Heart right ventricle (tissue), 16 donors: Measurements from ENCODE around the gene HHATL. TPM values are rescaled to one million over a fixed set of nuclear protein-coding genes. Genes with fewer than 3 reads are reported as not detected.

Experiments
- ATAC-seq, 8 donors: fragments of 200-7000 bp; cut with Tn5 transposase; one replicate each; pipeline ENCODE4 v1.9.1; 2020; ENCODE audit warnings: mild to moderate bottlenecking in 8 of 8, moderate library complexity in 8 of 8, moderate number of reproducible peaks in 1 of 8
- DNase-seq, 2 donors: peaks; one replicate each; pipeline ENCODE4 v3.0.0-alpha.2; 2020
- H3K27ac ChIP-seq, 10 donors: fragments of 200-600 bp; sonication (generic) in 2 of 10; one replicate each; pipeline versions ENCODE4 v1.5.0 to v1.8.0; 2020 to 2022; ENCODE audit warnings: mild to moderate bottlenecking in 3 of 10
- H3K27me3 ChIP-seq, 7 donors: fragments of 200-600 bp; one replicate each; pipeline ENCODE4 v1.8.0; 2021 to 2022; ENCODE audit warnings: mild to moderate bottlenecking in 2 of 7
- H3K36me3 ChIP-seq, 9 donors: fragments of 200-600 bp; sonication (generic) in 1 of 9; one replicate each; pipeline versions ENCODE4 v1.5.0 to v1.8.0; 2020 to 2022; ENCODE audit warnings: mild to moderate bottlenecking in 2 of 9
- H3K4me1 ChIP-seq, 9 donors: fragments of 200-600 bp; sonication (generic) in 1 of 9; one replicate each; pipeline versions ENCODE4 v1.5.0 to v1.8.0; 2020 to 2022; ENCODE audit warnings: mild to moderate bottlenecking in 4 of 9
- H3K4me3 ChIP-seq, 10 donors: fragments of 200-600 bp; sonication (generic) in 2 of 10; one replicate each; pipeline versions ENCODE4 v1.5.0 to v1.8.0; 2020 to 2022; ENCODE audit warnings: mild to moderate bottlenecking in 7 of 10, moderate library complexity in 2 of 10
- H3K9me3 ChIP-seq, 11 donors: fragments of 200-600 bp in 10 of 11; sonication (generic) in 2 of 11; one replicate each; pipeline versions ENCODE4 v1.5.0 to v1.8.0; 2013 to 2022; ENCODE audit warnings: mild to moderate bottlenecking in 2 of 11, control low read depth in 1 of 11, moderate library complexity in 1 of 11
- CTCF ChIP-seq, 9 donors: fragments of 200-600 bp; sonication (generic) in 2 of 9; IDR thresholded peaks; one replicate each; pipeline versions ENCODE4 v1.5.0 to v1.8.0; 2021 to 2022; ENCODE audit warnings: antibody characterized with exemption in 9 of 9, mild to moderate bottlenecking in 5 of 9, moderate library complexity in 1 of 9
- WGBS, 2 donors: extraction: QIAGEN DNeasy Blood & Tissue Kit; methylation state at CpG; one replicate each; pipeline ENCODE4 v1.1.7; 2013; ENCODE audit warnings: inconsistent platforms in 1 of 2; 5-methylcytosine and 5-hydroxymethylcytosine counted together
- intact Hi-C, 10 donors: fragments of 100-400 bp; cut with DNase I; formaldehyde crosslinking; loops; one replicate each; pipeline versions ENCODE4 v1.11.1 to v1.14.2; 2022
- polyA plus RNA-seq, 2 donors: library from polyadenylated mRNA; stranded (reverse); fragments of 200-250 nt; gene quantifications; one replicate each; pipeline ENCODE4 v1.2.3, GENCODE V29; 2013
- total RNA-seq, 10 donors: library from RNA; stranded (reverse); fragmentation: NEBNext Ultra II Directional in 3 of 10; extraction: Animal tissue kit (Norgen Biotek cat#: 25700) in 3 of 10; gene quantifications; one replicate each; pipeline versions ENCODE4 v1.2.1 to v1.2.4, GENCODE V29; 2021 to 2023
- donor health status: Arrhythmogenic right ventricular cardiomyopathy.
- donor health status: ischemic (EF 13 %, LVEDD 7.1; RV severe dilation, severe dysfunction).
- donor health status: healthy with polysubstance abuse.
- donor health status: DM: no; HTN: yes; CAD: no.
- donor health status: DM: no; HTN: no; CAD: no.
- donor health status: ischemic (EF 25% LVEDD 6.9; RV normal size, moderate dysfunction).
- donor health status: ischemic (EF 25% LVEDD 5.7; RV mildly dilated, moderate dysfunction).
- donor health status: healthy.
- donor health status: DM: yes; HTN: yes; CAD: no.
- donor health status: Ischemic cardiomyopathy.
- donor health status: ischemic (EF 35%, LVEDD 5.7; RV mildly dilated, moderate dysfunction).
- donor health status: nonischemic (EF 11% LVEDD 7.7; RV severe dilation, severe dysfunction).
- donor health status: DM: yes; HTN: yes; CAD: no.
- donor health status: PGD.
- donor health status: ischemic (EF 29% LVEDD 5.4; RV normal size, mild dysfunction).
- donor health status: nonischemic (EF 23%, LVEDD 6.1; RV moderate dilation, normal function).

The HHATL gene
- total and polyA plus RNA-seq, 12 donors: 332 to 2,035 (median 624) TPM

GRCh38 chr3:42739401-42740158 lies 37.0 kb upstream of the HHATL start:
- Histone ChIP-seq H3K9me3 (no peaks in the 10 kb centered on the region), H3K27me3 (no peaks in the 10 kb centered on the region), H3K27ac (peak overlapping the region; percentile 80 to 99 (median 90)), H3K4me1 (peaks cover 4 to 47% (median 13%) of the 10 kb centered on the region in 9 donors), H3K36me3 (no peaks in the 10 kb centered on the region), H3K4me3 (no peak overlapping the region)
- TF ChIP-seq CTCF (IDR thresholded peaks at IDR 0.05): no peak
- 44 to 61% methylated on average over 12 of the region's 12 CpGs for WGBS, 2 donors
- intact Hi-C loops: loop anchor here in 9 of 10 donors (1.0 to 10.0 kb wide), 10 partner anchors 37 to 139 kb away; partner anchors contain the start of genes HHATL (in 4 of the 9), ZBTB47 (in 2 of the 9) and NKTR (in 1 of the 9)
- DNase-seq: peak; percentile 85 to 92
- ATAC-seq: peak; percentile 87 to 97 (median 95)

GRCh38 chr3:42736531-42736930 lies 33.9 kb upstream of the HHATL start:
- no peaks in the 10 kb centered on the region for H3K27me3 ChIP-seq
- H3K27ac ChIP-seq: peak overlapping the region in 3 of 10 donors; percentile 15 to 56 (median 53)
- no peak for ATAC-seq
- TF ChIP-seq CTCF (IDR thresholded peaks at IDR 0.05): no peak
- no peak overlapping the region for H3K4me3 ChIP-seq
- H3K4me1 ChIP-seq: peaks cover 3 to 36% (median 9%) of the 10 kb centered on the region in 9 donors
- WGBS, 2 donors: 78 to 79% methylated on average over 6 of the region's 6 CpGs
- intact Hi-C loops: no loop called here
- DNase-seq: no peak
- H3K36me3 ChIP-seq: no peaks in the 10 kb centered on the region
- H3K9me3 ChIP-seq: no peaks in the 10 kb centered on the region

- no peak overlapping the region for H3K4me3 ChIP-seq
- no peak for TF ChIP-seq CTCF (IDR thresholded peaks at IDR 0.05)
- DNase-seq (no peak), ATAC-seq (no peak)
- 7 to 24% methylated on average over 1 of the region's 1 CpG for WGBS, 2 donors
- H3K4me1 ChIP-seq: peaks cover 3 to 36% (median 9%) of the 10 kb centered on the region in 9 donors
- intact Hi-C loops: no loop called here
- no peaks in the 10 kb centered on the region for H3K36me3 ChIP-seq
- no peaks in the 10 kb centered on the region for H3K27me3 ChIP-seq
- peak overlapping the region in 4 of 10 donors; percentile 11 to 56 (median 34) for H3K27ac ChIP-seq
- H3K9me3 ChIP-seq: no peaks in the 10 kb centered on the region
These were observed 33.5 kb upstream of the HHATL start for GRCh38 chr3:42736081-42736480.

GRCh38 chr3:42735615-42736014 lies 33.0 kb upstream of the HHATL start:
- DNase-seq (no peak), ATAC-seq (no peak)
- H3K4me1 ChIP-seq: peaks cover 3 to 36% (median 8%) of the 10 kb centered on the region in 9 donors
- peak overlapping the region in 2 of 10 donors; percentile 11 to 56 for H3K27ac ChIP-seq
- WGBS, 2 donors: 92 to 94% methylated on average over 12 of the region's 12 CpGs
- no peaks in the 10 kb centered on the region for H3K27me3 ChIP-seq
- H3K36me3 ChIP-seq: no peaks in the 10 kb centered on the region
- H3K9me3 ChIP-seq: no peaks in the 10 kb centered on the region
- intact Hi-C loops: no loop called here
- no peak overlapping the region for H3K4me3 ChIP-seq
- no peak for TF ChIP-seq CTCF (IDR thresholded peaks at IDR 0.05)
